Measurements from ENCODE around the gene FAM169A. TPM values are rescaled to one million over a fixed set of nuclear protein-coding genes. Genes with fewer than 3 reads are reported as not detected.
"Not testable (repeated sequence)": the region's sequence is repeated elsewhere in the genome, so short reads cannot be mapped to it uniquely, and the experiment has no call there.

The FAM169A gene, protein sequence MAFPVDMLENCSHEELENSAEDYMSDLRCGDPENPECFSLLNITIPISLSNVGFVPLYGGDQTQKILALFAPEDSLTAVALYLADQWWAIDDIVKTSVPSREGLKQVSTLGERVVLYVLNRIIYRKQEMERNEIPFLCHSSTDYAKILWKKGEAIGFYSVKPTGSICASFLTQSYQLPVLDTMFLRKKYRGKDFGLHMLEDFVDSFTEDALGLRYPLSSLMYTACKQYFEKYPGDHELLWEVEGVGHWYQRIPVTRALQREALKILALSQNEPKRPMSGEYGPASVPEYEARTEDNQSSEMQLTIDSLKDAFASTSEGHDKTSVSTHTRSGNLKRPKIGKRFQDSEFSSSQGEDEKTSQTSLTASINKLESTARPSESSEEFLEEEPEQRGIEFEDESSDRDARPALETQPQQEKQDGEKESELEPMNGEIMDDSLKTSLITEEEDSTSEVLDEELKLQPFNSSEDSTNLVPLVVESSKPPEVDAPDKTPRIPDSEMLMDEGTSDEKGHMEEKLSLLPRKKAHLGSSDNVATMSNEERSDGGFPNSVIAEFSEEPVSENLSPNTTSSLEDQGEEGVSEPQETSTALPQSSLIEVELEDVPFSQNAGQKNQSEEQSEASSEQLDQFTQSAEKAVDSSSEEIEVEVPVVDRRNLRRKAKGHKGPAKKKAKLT
- 1 to 10 TPM; 8.3 to 9.2 TPM for total RNA-seq

DNA sequence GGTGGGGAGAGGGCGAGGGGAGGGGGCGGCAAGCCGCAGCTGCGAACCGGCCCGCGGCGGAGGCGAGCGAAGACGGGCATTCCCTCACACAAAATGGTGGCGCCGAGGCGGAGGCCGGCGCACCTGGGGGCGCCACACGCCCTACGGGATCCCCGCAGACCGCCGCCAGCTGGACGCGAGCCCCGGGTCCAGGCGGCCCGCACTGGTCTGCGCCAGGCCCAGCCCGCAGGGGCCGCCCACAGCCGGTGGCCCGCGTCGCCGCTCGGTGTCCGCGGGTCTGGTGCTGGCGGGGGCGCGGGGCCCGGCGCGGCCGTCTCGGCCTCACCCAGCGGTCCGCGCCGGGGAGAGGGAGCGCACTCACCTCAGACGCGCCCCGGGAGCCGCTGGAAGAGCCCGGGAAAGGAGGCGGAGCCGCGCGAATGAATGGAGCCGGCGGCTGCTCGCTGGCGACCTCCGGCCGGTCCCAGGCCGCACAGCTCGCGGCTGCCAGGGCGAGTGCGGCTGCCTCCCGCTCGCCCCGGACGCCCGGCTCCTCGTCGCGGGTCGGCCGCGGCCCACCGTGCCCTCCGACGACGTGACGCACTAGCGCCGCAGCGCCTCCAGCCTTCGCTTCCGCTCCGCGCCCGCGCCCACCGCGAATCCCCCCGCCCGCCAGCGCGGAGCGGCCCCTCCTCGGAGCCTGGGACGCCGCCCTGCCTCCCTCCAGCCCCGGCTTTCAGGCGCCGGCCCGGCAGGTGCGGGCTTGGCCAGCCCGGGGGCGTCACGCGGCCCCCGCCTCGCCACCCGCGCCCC, at the start of gene FAM169A:
TSS of gene FAM169A (minus strand) at position 584 of the 792 bp plus-strand sequence. CDS start 24,711 bp downstream, outside the sequence.
- ChIA-PET POLR2A (no interaction called here), CTCF (interaction anchor here (0.7 kb wide), 1 partner anchor 99 kb away, joined by 3 read pairs; the partner anchor contains the start of genes GFM2 and NSA2)

DNA sequence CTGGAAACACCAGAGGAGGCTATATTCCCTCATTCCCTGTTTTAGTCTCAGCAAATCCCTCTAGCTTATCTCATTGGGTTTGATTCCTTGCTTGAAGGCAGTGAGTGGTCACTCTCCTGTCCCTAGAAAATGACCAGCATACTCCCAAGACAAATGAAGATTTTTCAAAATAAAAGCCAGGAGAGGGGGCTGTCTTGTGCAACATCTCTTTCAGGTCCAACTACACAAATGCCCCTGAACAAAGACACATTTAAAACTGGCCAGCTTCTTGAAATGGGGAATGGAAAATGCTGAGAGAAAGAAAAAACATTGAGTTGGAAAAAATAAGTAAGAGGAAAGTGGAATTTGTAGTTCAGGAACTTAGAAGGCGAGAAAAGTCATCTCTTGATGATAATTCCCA, 49.3 kb upstream of the FAM169A start:
- CTCF ChIA-PET, result interaction anchor here (0.7 kb wide), 1 partner anchor 945 kb away, joined by 4 read pairs; no protein-coding TSS in a partner anchor
- POLR2A ChIA-PET, result no interaction called here

GRCh38 chr5:74911421-74911820, 45.2 kb upstream of the FAM169A start:
- CTCF ChIA-PET, POLR2A ChIA-PET: not testable (repeated sequence)

- CTCF ChIA-PET, POLR2A ChIA-PET: not testable (repeated sequence)
Measured at GRCh38 chr5:74909888-74910287, 43.7 kb upstream of the FAM169A start.

DNA sequence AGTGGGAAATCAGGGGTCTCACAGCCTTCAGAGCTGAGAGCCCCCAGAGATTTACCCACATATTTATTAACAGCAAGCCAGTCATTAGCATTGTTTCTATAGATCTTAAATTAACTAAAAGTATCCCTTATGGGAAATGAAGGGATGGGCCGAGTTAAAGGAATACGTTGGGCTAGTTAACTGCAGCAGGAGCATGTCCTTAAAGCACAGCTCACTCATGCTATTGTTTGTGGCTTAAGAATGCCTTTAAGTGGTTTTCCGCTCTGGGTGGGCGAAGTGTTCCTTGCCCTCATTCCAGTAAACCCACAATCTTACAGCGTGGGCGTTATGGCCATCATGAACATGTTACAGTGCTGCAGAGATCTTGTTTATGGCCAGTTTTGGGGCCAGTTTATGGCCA, 42.0 kb upstream of the FAM169A start:
- POLR2A ChIA-PET, CTCF ChIA-PET: not testable (repeated sequence)

GRCh38 chr5:74904713-74905112, 38.5 kb upstream of the FAM169A start:
- POLR2A ChIA-PET, result not testable (repeated sequence)

DNA sequence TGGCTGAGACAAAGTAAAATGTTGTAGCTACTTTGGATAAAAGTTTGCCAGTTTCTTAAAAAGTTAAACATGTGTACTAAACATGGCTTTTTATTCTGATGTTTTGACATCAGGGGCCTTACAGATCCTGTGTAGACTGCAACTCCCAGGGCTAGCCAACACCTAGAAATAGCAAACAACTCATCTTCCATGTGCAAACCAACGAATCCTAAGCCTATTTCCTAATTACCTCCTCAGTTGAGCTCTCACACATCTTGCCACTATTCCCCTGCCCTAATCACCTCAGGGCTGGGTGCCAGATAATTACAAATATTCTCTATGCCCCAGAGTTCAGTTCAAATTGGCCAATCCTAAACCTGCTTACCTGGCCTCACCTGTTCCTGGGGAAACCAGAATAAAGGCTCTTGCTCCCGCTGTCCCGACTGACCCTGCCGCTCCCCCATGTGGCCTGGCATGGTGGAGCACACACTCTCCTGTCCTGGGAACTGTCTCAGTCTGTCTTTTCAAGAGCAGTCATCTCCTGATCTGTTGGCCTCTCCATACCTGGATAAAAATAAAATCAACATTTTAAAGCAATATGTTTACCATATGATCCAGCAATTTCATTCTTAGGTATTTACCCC, 37.1 kb upstream of the FAM169A start:
- ChIA-PET POLR2A (no interaction called here), CTCF (no interaction called here)

More at GRCh38 chr5:74904713-74905112, 38.5 kb upstream of the FAM169A start:
- CTCF ChIA-PET, result not testable (repeated sequence)

GRCh38 chr5:74897049-74897448, 30.9 kb upstream of the FAM169A start:
- POLR2A ChIA-PET, result no interaction called here
- CTCF ChIA-PET, result no interaction called here

- CTCF ChIA-PET, result interaction anchor here (0.6 kb wide), 1 partner anchor 26 kb away, joined by 3 read pairs; no protein-coding TSS in a partner anchor
- POLR2A ChIA-PET, result no interaction called here
Measured at GRCh38 chr5:74895906-74896305, 29.7 kb upstream of the FAM169A start.

GRCh38 chr5:74894351-74894750, 28.2 kb upstream of the FAM169A start:
- CTCF ChIA-PET, result no interaction called here
- POLR2A ChIA-PET, result no interaction called here

- CTCF ChIA-PET, result no interaction called here
- POLR2A ChIA-PET, result no interaction called here
Measured at GRCh38 chr5:74892921-74893320, 26.7 kb upstream of the FAM169A start.

DNA sequence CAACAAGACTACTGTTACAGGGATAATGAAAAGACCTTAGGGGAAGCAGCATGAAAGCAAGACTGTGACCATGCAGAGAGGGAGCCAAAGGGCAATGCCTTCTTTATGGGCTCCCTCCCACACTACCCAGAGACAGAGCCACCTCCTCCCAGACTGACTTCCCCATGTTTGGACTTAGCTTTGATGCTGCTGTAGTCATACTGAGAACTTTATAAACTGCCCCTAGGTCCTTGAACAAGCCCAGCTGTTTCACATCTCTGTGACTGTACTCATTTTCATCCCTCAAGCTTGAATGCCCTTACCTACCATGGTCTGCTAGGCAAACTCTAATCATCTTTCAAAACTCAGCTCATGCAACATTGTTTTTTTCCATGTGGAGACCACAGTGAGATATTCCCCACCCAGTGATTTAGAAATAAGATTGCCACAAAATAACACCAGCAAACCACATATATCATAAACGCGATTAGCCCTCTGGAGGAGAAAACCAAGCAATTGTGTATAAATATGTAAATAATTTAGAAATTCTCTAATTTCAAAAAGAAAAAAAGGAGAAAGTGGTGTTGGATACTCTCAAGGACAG, 23.4 kb upstream of the FAM169A start:
- ChIA-PET POLR2A (no interaction called here), CTCF (interaction anchor here (0.6 kb wide), 1 partner anchor 39 kb away, joined by 4 read pairs; no protein-coding TSS in a partner anchor)

- ChIA-PET POLR2A (no interaction called here), CTCF (no interaction called here)
Measured at GRCh38 chr5:74888117-74888516, 21.9 kb upstream of the FAM169A start.

- ChIA-PET POLR2A (no interaction called here), CTCF (no interaction called here)
Measured at GRCh38 chr5:74885170-74885569, 19.0 kb upstream of the FAM169A start.

- CTCF ChIA-PET, POLR2A ChIA-PET: not testable (repeated sequence)
Measured at GRCh38 chr5:74882379-74883134, 16.4 kb upstream of the FAM169A start.

- ChIA-PET CTCF (no interaction called here), POLR2A (no interaction called here)
Measured at GRCh38 chr5:74877624-74878304, 11.6 kb upstream of the FAM169A start.

DNA sequence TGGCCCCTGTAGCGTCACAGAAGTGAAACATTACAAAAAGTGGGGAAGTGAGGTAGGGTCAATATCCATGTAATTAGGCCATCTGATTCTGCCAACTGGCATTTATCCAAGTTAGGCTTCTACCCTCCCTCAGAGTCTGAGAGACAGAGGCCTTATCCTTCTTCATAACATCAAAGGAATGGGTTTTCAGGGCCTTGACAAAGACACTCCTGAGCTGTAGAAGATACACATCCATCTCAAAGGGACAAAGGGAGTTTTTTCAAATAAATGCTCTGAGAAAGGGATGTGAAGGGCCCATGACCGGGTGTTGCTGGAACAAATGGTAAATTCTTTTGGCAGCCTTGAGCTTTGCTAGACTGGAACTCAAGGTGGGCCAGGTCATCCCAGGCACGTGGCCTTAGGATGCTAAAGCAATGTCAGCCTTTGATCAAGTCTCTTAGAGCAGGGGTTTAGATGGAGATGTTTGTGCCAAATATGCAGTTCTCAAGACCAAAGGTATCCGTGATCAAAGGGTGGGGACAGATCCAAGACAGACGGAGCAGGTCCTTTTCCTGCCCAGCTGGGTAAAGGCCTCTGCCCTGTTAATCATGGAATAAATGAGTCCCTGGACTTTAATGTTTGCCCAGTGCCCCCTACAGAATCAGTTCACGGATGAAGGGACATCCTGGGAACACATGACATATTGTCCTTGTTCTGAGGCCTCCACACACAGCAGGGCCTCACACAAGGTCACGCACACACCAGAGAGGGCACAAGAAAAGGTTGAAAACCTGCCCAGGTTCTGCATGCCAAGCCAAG, 10.0 kb upstream of the FAM169A start:
- POLR2A ChIA-PET, result interaction anchor here (0.5 kb wide), 1 partner anchor 1454 kb away, joined by 3 read pairs; no protein-coding TSS in a partner anchor
- CTCF ChIA-PET, result no interaction called here
